HEK293T (cell line): Measurements from ENCODE around the gene DLG1.

Experiments
- BHLHE40 ChIP-seq: fragments of 450-650 bp; IDR thresholded peaks from 2 replicates; pipeline ENCODE4 v1.6.1; 2016; ENCODE audit warnings: mild to moderate bottlenecking, moderate library complexity, borderline replicate concordance
- CTBP1 ChIP-seq: fragments of 450-650 bp; IDR thresholded peaks from 2 replicates; pipeline ENCODE4 v1.6.1; 2016; ENCODE audit warnings: borderline replicate concordance
- ELF4 ChIP-seq: fragments of 450-650 bp; IDR thresholded peaks from 2 replicates; pipeline ENCODE4 v1.6.1; 2017; ENCODE audit warnings: antibody characterized with exemption
- FOXA1 ChIP-seq: fragments of 450-650 bp; IDR thresholded peaks from 2 replicates; pipeline ENCODE4 v1.6.1; 2016; ENCODE audit warnings: mild to moderate bottlenecking
- FOXK2 ChIP-seq: fragments of 450-650 bp; IDR thresholded peaks from 2 replicates; pipeline ENCODE4 v1.6.1; 2016; ENCODE audit warnings: mild to moderate bottlenecking
- FOXM1 ChIP-seq: fragments of 450-650 bp; IDR thresholded peaks from 2 replicates; pipeline ENCODE4 v1.6.1; 2017; ENCODE audit warnings: mild to moderate bottlenecking, borderline replicate concordance
- HDGF ChIP-seq: fragments of 450-650 bp; IDR thresholded peaks from 2 replicates; pipeline ENCODE4 v1.6.1; 2017; ENCODE audit warnings: antibody characterized with exemption, borderline replicate concordance
- LEF1 ChIP-seq: fragments of 450-650 bp; IDR thresholded peaks from 2 replicates; pipeline ENCODE4 v1.6.1; 2017; ENCODE audit warnings: mild to moderate bottlenecking, borderline replicate concordance
- NFRKB ChIP-seq: fragments of 450-650 bp; IDR thresholded peaks from 2 replicates; pipeline ENCODE4 v1.6.1; 2016; ENCODE audit warnings: mild to moderate bottlenecking, moderate library complexity
- PKNOX1 ChIP-seq: fragments of 450-650 bp; IDR thresholded peaks from 2 replicates; pipeline ENCODE4 v1.6.1; 2016
- SP1 ChIP-seq: fragments of 450-650 bp; IDR thresholded peaks from 2 replicates; pipeline ENCODE4 v1.6.1; 2017
- SUZ12 ChIP-seq: fragments of 450-650 bp; IDR thresholded peaks from 2 replicates; pipeline ENCODE4 v1.6.1; 2016; ENCODE audit warnings: mild to moderate bottlenecking
- TARDBP ChIP-seq: fragments of 450-650 bp; IDR thresholded peaks from 2 replicates; pipeline ENCODE4 v1.6.1; 2016
- ZNF384 ChIP-seq: fragments of 450-650 bp; IDR thresholded peaks from 2 replicates; pipeline ENCODE4 v1.6.1; 2016

GRCh38 chr3:197006860-197007259 lies 291.6 kb downstream of the DLG1 start:
- no peak for TF ChIP-seq CTBP1
- no peak for TF ChIP-seq SP1
- no peak for TF ChIP-seq TARDBP
- TF ChIP-seq ELF4, result no peak
- TF ChIP-seq NFRKB, result no peak
- TF ChIP-seq FOXM1, result no peak
- no peak for TF ChIP-seq BHLHE40
- no peak for TF ChIP-seq FOXA1
- TF ChIP-seq ZNF384, result no peak
- no peak for TF ChIP-seq SUZ12
- TF ChIP-seq FOXK2, result no peak
- no peak for TF ChIP-seq PKNOX1
- TF ChIP-seq LEF1, result no peak
- TF ChIP-seq HDGF, result no peak
